GM23338 (cell line): ENCODE results near the gene PRPF19. TPM values are rescaled to one million over a fixed set of nuclear protein-coding genes. Genes with fewer than 3 reads are reported as not detected.

Experiments used
- ATAC-seq: fragments of 200-7000 bp; cut with Tn5 transposase; 3 replicates; pipeline ENCODE4 v1.9.1; 2020
- DNase-seq: peaks from one replicate; pipeline ENCODE4 v3.0.0-alpha.2; 2015; ENCODE audit warnings: low spot score
- H2AFZ ChIP-seq: fragments of 200-600 bp; sonication (generic); 2 replicates; pipeline ENCODE4 v1.8.0; 2016; ENCODE audit warnings: antibody characterized with exemption, mild to moderate bottlenecking, moderate library complexity
- H3F3A ChIP-seq: fragments of 200-600 bp; sonication (generic); replicated peaks from 2 replicates; pipeline ENCODE4 v1.8.0; 2017; ENCODE audit warnings: antibody characterized with exemption, mixed run types, low read depth
- H3K27ac ChIP-seq: fragments of 200-600 bp; sonication (generic); 2 replicates; pipeline ENCODE4 v1.6.1; 2016; ENCODE audit warnings: low read depth
- H3K27me3 ChIP-seq: fragments of 200-600 bp; sonication (generic); 2 replicates; pipeline ENCODE4 v1.8.0; 2016; ENCODE audit warnings: mild to moderate bottlenecking, mixed run types, moderate library complexity; ENCODE audit not compliant: insufficient read depth
- H3K36me3 ChIP-seq: fragments of 200-600 bp; sonication (generic); 2 replicates; pipeline ENCODE4 v1.8.0; 2016; ENCODE audit warnings: mild to moderate bottlenecking; ENCODE audit not compliant: insufficient read depth
- H3K4me1 ChIP-seq: fragments of 200-600 bp; sonication (generic); 2 replicates; pipeline ENCODE4 v1.8.0; 2016; ENCODE audit warnings: mild to moderate bottlenecking, moderate library complexity; ENCODE audit not compliant: insufficient read depth
- H3K4me2 ChIP-seq: fragments of 200-600 bp; sonication (generic); 2 replicates; pipeline ENCODE4 v1.7.1; 2017; ENCODE audit warnings: mixed run types
- H3K4me3 ChIP-seq: fragments of 200-600 bp; sonication (generic); 2 replicates; pipeline ENCODE4 v1.6.1; 2016; ENCODE audit warnings: mixed run types
- H3K79me2 ChIP-seq: fragments of 200-600 bp; sonication (generic); replicated peaks from 2 replicates; pipeline ENCODE4 v1.8.0; 2017; ENCODE audit warnings: mild to moderate bottlenecking; ENCODE audit not compliant: insufficient read depth
- H3K9me2 ChIP-seq: fragments of 200-600 bp; sonication (generic); 2 replicates; pipeline ENCODE4 v1.8.0; 2017; ENCODE audit not compliant: insufficient read depth
- H4K20me1 ChIP-seq: fragments of 200-600 bp; sonication (generic); replicated peaks from 2 replicates; pipeline ENCODE4 v1.8.0; 2017; ENCODE audit warnings: mild to moderate bottlenecking; ENCODE audit not compliant: insufficient read depth
- H3K27ac Mint-ChIP-seq: 2 replicates; pipeline ENCODE4 v1.8.0; 2020; ENCODE audit warnings: inconsistent platforms, mild to moderate bottlenecking, moderate library complexity, mixed read lengths
- H3K27me3 Mint-ChIP-seq: 3 replicates; pipeline ENCODE4 v1.8.0; 2022; ENCODE audit warnings: low read depth, mild to moderate bottlenecking, moderate library complexity, mixed read lengths, inconsistent platforms; ENCODE audit not compliant: insufficient read depth, poor library complexity
- H3K36me3 Mint-ChIP-seq: 3 replicates; pipeline ENCODE4 v1.8.0; 2021; ENCODE audit warnings: low read depth, mild to moderate bottlenecking, inconsistent platforms, moderate library complexity, mixed read lengths
- H3K4me1 Mint-ChIP-seq: 3 replicates; pipeline ENCODE4 v1.8.0; 2020; ENCODE audit warnings: mild to moderate bottlenecking, inconsistent platforms, mixed read lengths
- H3K4me3 Mint-ChIP-seq: 3 replicates; pipeline ENCODE4 v1.8.0; 2021; ENCODE audit warnings: moderate library complexity, mild to moderate bottlenecking, inconsistent platforms, mixed read lengths
- H3K9me3 Mint-ChIP-seq: 3 replicates; pipeline ENCODE4 v1.8.0; 2020; ENCODE audit warnings: moderate library complexity, mild to moderate bottlenecking, inconsistent platforms, mixed read lengths
- CREB1 ChIP-seq: fragments of 250-450 bp; sonication (Bioruptor Pico); IDR thresholded peaks from 2 replicates; pipeline ENCODE4 v1.5.0; 2020; ENCODE audit warnings: low read depth, mild to moderate bottlenecking, moderate library complexity
- CTCF ChIP-seq, 2 experiments: fragments of 200-600 bp in 1 of 2; sonication (generic) in 1 of 2; conservative IDR thresholded peaks; 2 replicates each; pipeline versions ENCODE4 v1.5.1 to v1.6.1; 2016 to 2017; ENCODE audit warnings: antibody characterized with exemption in 2 of 2, low read depth in 2 of 2, mild to moderate bottlenecking in 2 of 2, moderate library complexity in 1 of 2
- ETS1 ChIP-seq: IDR thresholded peaks from 2 replicates; pipeline ENCODE4 v1.6.1; 2016; ENCODE audit warnings: antibody characterized with exemption
- EZH2 ChIP-seq: fragments of 200-600 bp; sonication (generic); IDR thresholded peaks from one replicate; pipeline ENCODE4 v1.8.0; 2017; ENCODE audit warnings: antibody characterized with exemption, mild to moderate bottlenecking, low read depth; ENCODE audit not compliant: unreplicated experiment
- EZH2phosphoT487 ChIP-seq: fragments of 200-600 bp; sonication (generic); IDR thresholded peaks from one replicate; pipeline ENCODE4 v1.8.1; 2018; ENCODE audit warnings: antibody characterized with exemption; ENCODE audit not compliant: unreplicated experiment
- JUNB ChIP-seq: IDR thresholded peaks from one replicate; pipeline ENCODE4 v1.6.1; 2016; ENCODE audit warnings: antibody characterized with exemption; ENCODE audit not compliant: unreplicated experiment
- NANOG ChIP-seq: IDR thresholded peaks from 2 replicates; pipeline ENCODE4 v1.6.1; 2016; ENCODE audit warnings: antibody characterized with exemption, borderline replicate concordance
- POLR2AphosphoS5 ChIP-seq: IDR thresholded peaks from 2 replicates; pipeline ENCODE4 v1.6.1; 2016; ENCODE audit warnings: antibody characterized with exemption, low read depth
- REST ChIP-seq: IDR thresholded peaks from one replicate; pipeline ENCODE4 v1.6.1; 2018; ENCODE audit warnings: antibody characterized with exemption; ENCODE audit not compliant: unreplicated experiment
- STAT1 ChIP-seq: IDR thresholded peaks from one replicate; pipeline ENCODE4 v1.6.1; 2016; ENCODE audit warnings: antibody characterized with exemption; ENCODE audit not compliant: unreplicated experiment
- ZNF114 ChIP-seq: fragments of 250-450 bp; sonication (Bioruptor Pico); IDR thresholded peaks from 2 replicates; pipeline ENCODE4 v1.5.0; 2020; ENCODE audit warnings: mild to moderate bottlenecking, moderate library complexity
- ZNF331 ChIP-seq: fragments of 250-450 bp; sonication (Bioruptor Pico); IDR thresholded peaks from 2 replicates; pipeline ENCODE4 v1.5.0; 2020; ENCODE audit warnings: low read depth, mild to moderate bottlenecking, moderate library complexity
- ZNF462 ChIP-seq: fragments of 250-450 bp; sonication (Bioruptor Pico); IDR thresholded peaks from 2 replicates; pipeline ENCODE4 v1.5.0; 2020; ENCODE audit warnings: mild to moderate bottlenecking, moderate library complexity
- polyA plus RNA-seq: library from polyadenylated mRNA; unstranded; fragments of >200 nt; fragmentation: Nextera tagmentation; extraction: Ambion mirVana; gene quantifications from 2 replicates; pipeline ENCODE4 v1.2.1, GENCODE V29; 2016
- total RNA-seq: library from RNA; depleted of rRNA; stranded (reverse); fragments of >200 nt; shearing (Covaris generic); gene quantifications from 2 replicates; pipeline ENCODE4 v1.2.3, GENCODE V29; 2014

The PRPF19 gene
- total and polyA plus RNA-seq, 2 experiments from 2014 or later, result 153 to 161 TPM

- Histone ChIP-seq H2AFZ (no peak overlapping the region), H3K4me2 (no peak overlapping the region), H3K4me1 (peaks cover 19% of the 10 kb centered on the region), H3K79me2 (peaks cover 23% of the 10 kb centered on the region), H3K9me2 (no peaks in the 10 kb centered on the region), H3K27ac (no peak overlapping the region), H3K36me3 (no peaks in the 10 kb centered on the region), H3K27me3 (no peaks in the 10 kb centered on the region), H3K4me3 (no peak overlapping the region), H3F3A (peaks cover 5% of the 10 kb centered on the region; the same call in 1 of the 2 replicates), H4K20me1 (peaks cover 15% of the 10 kb centered on the region)
- Mint-ChIP-seq H3K4me1 (peaks cover 33% of the 10 kb centered on the region), H3K36me3 (no peaks in the 10 kb centered on the region; the same call in 2 of the 3 replicates), H3K4me3 (no peak overlapping the region), H3K27ac (no peak overlapping the region), H3K9me3 (no peaks in the 10 kb centered on the region), H3K27me3 (no peaks in the 10 kb centered on the region)
- ATAC-seq, result no peak
- TF ChIP-seq JUNB (no peak), ZNF114 (CRISPR knock-in tag) (no peak), POLR2AphosphoS5 (no peak), REST (no peak), EZH2 (no peak), EZH2phosphoT487 (no peak), ETS1 (no peak), ZNF462 (CRISPR knock-in tag) (no peak), CREB1 (CRISPR knock-in tag) (no peak), STAT1 (no peak), NANOG (no peak), CTCF (conservative IDR thresholded peaks at IDR 0.05; ENCODE audit: low read depth in 2 of 2) (no peak), ZNF331 (CRISPR knock-in tag) (no peak)
- no peak for DNase-seq
These were observed 2.4 kb upstream of the PRPF19 start for GRCh38 chr11:60908803-60909202.
